ENCODE data around the gene NPIPB8. TPM values are rescaled to one million over a fixed set of nuclear protein-coding genes. Genes with fewer than 3 reads are reported as not detected.
A peak's percentile ranks its signal among the peaks of the same experiment; 100 is the strongest.
"Not testable (repeated sequence)": the region's sequence is repeated elsewhere in the genome, so short reads cannot be mapped to it uniquely, and the experiment has no call there.

The NPIPB8 gene
- total and polyA plus RNA-seq, 2 experiments from 2014 or later = 0.14 TPM; not detected in 1

DNA sequence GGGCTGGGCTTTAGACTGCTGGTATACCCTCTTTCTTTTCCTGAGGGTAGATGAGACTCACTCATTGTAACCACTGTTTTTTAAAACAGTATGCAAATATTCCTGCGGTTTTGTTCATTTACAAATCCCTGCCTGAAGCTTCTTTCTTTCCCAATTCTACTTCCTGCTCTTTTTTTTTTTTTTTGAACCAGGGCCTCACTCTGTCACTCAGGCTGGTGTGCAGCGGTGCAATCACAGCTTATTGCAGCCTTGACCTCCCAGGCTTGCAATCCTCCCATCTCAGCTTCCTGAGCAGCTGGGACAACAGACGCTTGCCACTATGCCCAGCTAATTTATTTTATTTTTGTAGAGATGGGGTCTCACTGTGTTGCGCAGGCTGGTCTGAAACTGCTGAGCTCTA, 20.0 kb upstream of the NPIPB8 start:
- Histone ChIP-seq H2AFZ (no peak overlapping the region), H3K4me1 (ENCODE audit: insufficient read depth) (peaks cover 11% of the 10 kb centered on the region), H3K4me2 (peak overlapping the region; percentile 53), H3K4me3 (no peak overlapping the region), H3K79me2 (replicated peaks; ENCODE audit: insufficient read depth) (no peaks in the 10 kb centered on the region), H4K20me1 (replicated peaks; ENCODE audit: insufficient read depth) (no peaks in the 10 kb centered on the region), H3F3A (replicated peaks; ENCODE audit: low read depth) (peaks cover 6% of the 10 kb centered on the region; the same call in 1 of the 2 replicates), H3K9me2 (ENCODE audit: insufficient read depth) (no peaks in the 10 kb centered on the region), H3K27me3 (ENCODE audit: insufficient read depth) (no peaks in the 10 kb centered on the region), H3K36me3 (ENCODE audit: insufficient read depth) (no peaks in the 10 kb centered on the region), H3K27ac (ENCODE audit: low read depth) (peak overlapping the region; percentile 89)
- Mint-ChIP-seq H3K4me3 (no peak overlapping the region), H3K27ac (peak overlapping the region; percentile 83), H3K36me3 (ENCODE audit: low read depth) (no peaks in the 10 kb centered on the region), H3K9me3 (no peaks in the 10 kb centered on the region), H3K27me3 (ENCODE audit: insufficient read depth, low read depth, poor library complexity) (no peaks in the 10 kb centered on the region), H3K4me1 (peaks cover 25% of the 10 kb centered on the region)
- DNase-seq (ENCODE audit: low spot score) (peak; percentile 34), ATAC-seq (no peak)
- TF ChIP-seq POLR2AphosphoS5 (IDR thresholded peaks at IDR 0.05; ENCODE audit: low read depth) (no peak), NANOG (IDR thresholded peaks at IDR 0.05; ENCODE audit: borderline replicate concordance) (peak; percentile 12; the same call in 1 of the 2 replicates)

DNA sequence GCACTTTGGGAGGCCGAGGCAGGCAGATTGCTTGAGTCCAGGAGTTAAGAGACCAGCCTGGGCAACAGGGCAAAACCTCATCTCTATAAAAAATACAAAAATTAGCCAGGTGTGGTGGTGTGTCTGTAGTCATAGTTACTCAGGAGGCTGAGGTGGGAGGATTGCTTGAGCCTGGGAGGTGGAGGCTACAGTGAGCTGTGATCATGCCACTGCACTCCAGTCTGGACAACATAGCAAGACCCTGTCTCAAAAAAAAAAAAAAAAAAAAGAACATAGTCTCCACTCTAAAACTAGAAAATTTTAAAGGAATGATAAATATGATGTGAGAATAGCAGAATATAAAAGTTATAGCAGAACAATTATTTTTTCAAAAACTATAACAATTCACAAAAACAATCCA, 17.5 kb upstream of the NPIPB8 start:
- H3F3A ChIP-seq (replicated peaks; ENCODE audit: low read depth); H3K36me3 ChIP-seq (ENCODE audit: insufficient read depth); H3K4me2 ChIP-seq; H4K20me1 ChIP-seq (replicated peaks; ENCODE audit: insufficient read depth); H3K4me3 ChIP-seq; ATAC-seq; H2AFZ ChIP-seq; H3K9me3 Mint-ChIP-seq; H3K79me2 ChIP-seq (replicated peaks; ENCODE audit: insufficient read depth); H3K27ac ChIP-seq (ENCODE audit: low read depth); H3K4me3 Mint-ChIP-seq; H3K36me3 Mint-ChIP-seq (ENCODE audit: low read depth); H3K27me3 ChIP-seq (ENCODE audit: insufficient read depth); DNase-seq (ENCODE audit: low spot score); H3K27ac Mint-ChIP-seq; H3K9me2 ChIP-seq (ENCODE audit: insufficient read depth); H3K27me3 Mint-ChIP-seq (ENCODE audit: insufficient read depth, low read depth, poor library complexity): not testable (repeated sequence)
- H3K4me1 ChIP-seq (ENCODE audit: insufficient read depth) = peaks cover 11% of the 10 kb centered on the region
- peaks cover 25% of the 10 kb centered on the region for H3K4me1 Mint-ChIP-seq

DNA sequence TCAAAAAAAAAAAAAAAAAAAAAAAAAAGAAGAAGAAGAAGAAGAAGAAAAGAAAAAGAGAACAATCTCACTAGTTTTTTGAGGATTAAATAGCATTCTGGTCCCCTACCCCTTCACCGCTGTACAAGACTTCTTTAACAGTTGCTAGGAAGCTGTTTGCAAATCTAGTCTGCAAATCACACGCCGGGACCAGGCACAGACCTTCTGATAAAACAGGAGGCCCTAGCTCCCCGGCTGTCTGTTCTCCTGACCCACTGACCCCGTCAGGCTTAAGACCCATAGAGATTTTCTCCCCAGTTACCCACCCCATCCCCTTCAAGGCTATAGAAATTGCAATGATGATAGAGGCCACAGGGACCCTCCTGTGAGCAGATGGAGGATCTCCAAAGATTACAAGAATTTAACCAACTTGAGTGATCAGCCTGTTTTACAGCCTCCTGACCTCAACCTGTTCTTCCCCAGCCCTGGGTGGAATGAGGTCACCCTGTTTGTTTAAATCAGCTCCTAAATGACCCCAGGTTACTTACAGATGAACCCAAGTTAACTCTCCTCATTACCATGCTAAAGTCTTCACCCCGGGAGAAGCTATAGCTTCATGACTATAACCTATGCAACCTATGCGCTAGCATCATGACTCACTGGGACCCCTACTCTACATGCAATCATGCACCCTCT, 16.2 kb upstream of the NPIPB8 start:
- Histone ChIP-seq H2AFZ (0 out of 2 replicates have a peak overlapping the region, but pooled peaks have one; percentile 5), H3K4me3 (no peak overlapping the region), H3F3A (replicated peaks; ENCODE audit: low read depth) (peaks cover 6% of the 10 kb centered on the region; the same call in 1 of the 2 replicates), H3K4me1 (ENCODE audit: insufficient read depth) (peaks cover 11% of the 10 kb centered on the region), H3K27ac (ENCODE audit: low read depth) (no peak overlapping the region), H3K4me2 (no peak overlapping the region), H3K9me2 (ENCODE audit: insufficient read depth) (no peaks in the 10 kb centered on the region), H3K27me3 (ENCODE audit: insufficient read depth) (no peaks in the 10 kb centered on the region), H3K79me2 (replicated peaks; ENCODE audit: insufficient read depth) (no peaks in the 10 kb centered on the region), H3K36me3 (ENCODE audit: insufficient read depth) (no peaks in the 10 kb centered on the region), H4K20me1 (replicated peaks; ENCODE audit: insufficient read depth) (no peaks in the 10 kb centered on the region)
- DNase-seq (ENCODE audit: low spot score) (no peak), ATAC-seq (peak; percentile 12; the same call in 2 of the 3 replicates)
- no peaks in the 10 kb centered on the region; the same call in 2 of the 3 replicates for H3K9me3 Mint-ChIP-seq
- peaks cover 24% of the 10 kb centered on the region for H3K4me1 Mint-ChIP-seq
- no peak for TF ChIP-seq EZH2phosphoT487 (IDR thresholded peaks at IDR 0.05; ENCODE audit: unreplicated experiment)
- no peak for TF ChIP-seq JUNB (IDR thresholded peaks at IDR 0.05; ENCODE audit: unreplicated experiment)
- no peak for TF ChIP-seq NANOG (IDR thresholded peaks at IDR 0.05; ENCODE audit: borderline replicate concordance)
- peaks cover 4% of the 10 kb centered on the region for H3K27me3 Mint-ChIP-seq (ENCODE audit: insufficient read depth, low read depth, poor library complexity)
- no peak overlapping the region for H3K27ac Mint-ChIP-seq
- no peaks in the 10 kb centered on the region for H3K36me3 Mint-ChIP-seq (ENCODE audit: low read depth)
- no peak overlapping the region for H3K4me3 Mint-ChIP-seq

DNA sequence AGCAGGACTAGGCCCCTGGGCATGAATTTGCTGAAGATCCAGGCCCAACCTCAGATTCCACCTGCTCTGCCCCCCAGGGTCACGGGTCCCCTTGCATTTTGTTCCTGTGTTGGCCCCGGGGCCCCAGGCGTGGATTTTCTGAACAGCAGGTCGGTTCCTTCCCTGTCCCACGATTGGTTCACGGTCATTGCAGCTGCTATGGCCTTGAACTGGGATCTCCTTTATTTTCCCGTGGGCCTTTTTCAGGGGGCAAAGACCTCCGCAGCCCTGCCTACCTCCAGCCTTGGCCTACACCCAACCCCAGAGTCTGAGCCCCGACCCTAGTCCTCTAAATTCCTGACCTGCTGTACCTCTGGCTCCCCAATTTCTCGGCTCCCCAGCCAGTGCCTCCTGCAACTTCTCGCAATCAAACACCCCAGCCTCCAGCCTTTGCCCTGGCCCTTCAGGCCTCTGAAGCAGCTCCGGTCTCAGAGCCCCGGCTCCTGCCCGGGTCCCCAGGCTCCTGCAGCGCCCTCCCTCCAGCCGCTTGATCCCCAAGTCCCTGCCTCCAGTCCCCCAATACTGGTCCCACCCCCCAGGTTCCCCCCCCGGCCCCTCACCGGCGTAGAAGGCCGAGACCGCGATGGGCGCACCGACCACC, 15.2 kb upstream of the NPIPB8 start:
- not testable (repeated sequence) for H3K4me3 ChIP-seq; H3K27me3 Mint-ChIP-seq (ENCODE audit: insufficient read depth, low read depth, poor library complexity); H3K27ac ChIP-seq (ENCODE audit: low read depth); H3K27me3 ChIP-seq (ENCODE audit: insufficient read depth); H3K4me1 ChIP-seq (ENCODE audit: insufficient read depth); H3K36me3 ChIP-seq (ENCODE audit: insufficient read depth); H3K27ac Mint-ChIP-seq; H3K36me3 Mint-ChIP-seq (ENCODE audit: low read depth); H4K20me1 ChIP-seq (replicated peaks; ENCODE audit: insufficient read depth); H3F3A ChIP-seq (replicated peaks; ENCODE audit: low read depth); H3K4me2 ChIP-seq; H3K9me2 ChIP-seq (ENCODE audit: insufficient read depth); H3K9me3 Mint-ChIP-seq; H2AFZ ChIP-seq; H3K79me2 ChIP-seq (replicated peaks; ENCODE audit: insufficient read depth)
- H3K4me3 Mint-ChIP-seq = peak overlapping the region; percentile 60; the same call in 2 of the 3 replicates
- peak; percentile 6 for DNase-seq (ENCODE audit: low spot score)
- ATAC-seq = peak; percentile 31
- peaks cover 16% of the 10 kb centered on the region; the same call in 2 of the 3 replicates for H3K4me1 Mint-ChIP-seq
